Retinal pigment epithelial cell (primary cell): ENCODE measurements around the gene ERGIC2.

ENCODE experiments used
- DNase-seq: peaks from one replicate; pipeline ENCODE4 v3.0.0-alpha.2; 2010; ENCODE audit warnings: low read depth
- H3K4me3 ChIP-seq: 2 replicates; pipeline ENCODE4 v1.5.1; 2011; ENCODE audit warnings: mild to moderate bottlenecking, low read length, control low read depth, moderate library complexity
- TF ChIP-seq, protein P1 (sequence below): conservative IDR thresholded peaks from 2 replicates; pipeline ENCODE4 v1.5.1; 2011; ENCODE audit warnings: low read depth, low read length, control low read depth, inconsistent platforms

The ERGIC2 gene

DNA sequence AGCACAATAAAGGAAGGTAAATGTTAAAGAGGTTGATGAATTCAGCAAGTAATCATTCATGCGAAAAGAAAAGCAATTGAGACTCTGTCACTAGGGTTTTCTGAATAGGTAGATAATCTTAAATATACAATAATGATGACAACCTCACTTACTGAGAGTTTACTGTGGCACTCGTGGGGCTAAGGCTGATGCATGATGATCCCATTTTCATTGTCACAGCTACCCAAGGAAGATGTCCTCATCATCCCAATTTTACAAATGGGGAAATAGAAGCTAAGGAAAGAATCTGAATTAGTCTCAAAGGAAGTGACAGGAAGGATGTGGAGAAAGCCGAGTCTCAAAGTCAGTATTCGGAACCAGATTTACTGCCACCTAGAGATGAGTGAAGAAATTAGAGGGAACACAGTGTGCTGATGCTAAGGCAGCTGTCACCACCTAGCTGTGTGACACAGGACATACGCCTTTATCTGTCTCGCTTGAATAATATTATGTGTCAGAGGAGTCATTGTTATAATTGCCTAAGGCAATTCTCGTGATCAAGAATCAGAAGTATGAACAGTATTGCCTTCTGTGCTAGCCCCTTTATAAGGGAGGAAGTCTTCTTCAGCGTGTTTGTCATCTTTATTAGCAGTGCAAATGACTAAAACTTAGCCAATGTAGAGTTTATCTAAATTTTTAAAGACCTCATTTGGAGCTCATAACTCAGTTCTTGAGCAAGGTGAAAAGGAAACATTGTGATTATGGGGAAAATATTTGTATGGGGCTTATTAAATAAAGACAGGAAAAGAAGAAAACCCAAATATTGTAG, 63.2 kb downstream of the ERGIC2 start:
- TF ChIP-seq, protein P1, sequence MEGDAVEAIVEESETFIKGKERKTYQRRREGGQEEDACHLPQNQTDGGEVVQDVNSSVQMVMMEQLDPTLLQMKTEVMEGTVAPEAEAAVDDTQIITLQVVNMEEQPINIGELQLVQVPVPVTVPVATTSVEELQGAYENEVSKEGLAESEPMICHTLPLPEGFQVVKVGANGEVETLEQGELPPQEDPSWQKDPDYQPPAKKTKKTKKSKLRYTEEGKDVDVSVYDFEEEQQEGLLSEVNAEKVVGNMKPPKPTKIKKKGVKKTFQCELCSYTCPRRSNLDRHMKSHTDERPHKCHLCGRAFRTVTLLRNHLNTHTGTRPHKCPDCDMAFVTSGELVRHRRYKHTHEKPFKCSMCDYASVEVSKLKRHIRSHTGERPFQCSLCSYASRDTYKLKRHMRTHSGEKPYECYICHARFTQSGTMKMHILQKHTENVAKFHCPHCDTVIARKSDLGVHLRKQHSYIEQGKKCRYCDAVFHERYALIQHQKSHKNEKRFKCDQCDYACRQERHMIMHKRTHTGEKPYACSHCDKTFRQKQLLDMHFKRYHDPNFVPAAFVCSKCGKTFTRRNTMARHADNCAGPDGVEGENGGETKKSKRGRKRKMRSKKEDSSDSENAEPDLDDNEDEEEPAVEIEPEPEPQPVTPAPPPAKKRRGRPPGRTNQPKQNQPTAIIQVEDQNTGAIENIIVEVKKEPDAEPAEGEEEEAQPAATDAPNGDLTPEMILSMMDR = peak; percentile 54
- H3K4me3 ChIP-seq = no peak overlapping the region
- no peak for DNase-seq

DNA sequence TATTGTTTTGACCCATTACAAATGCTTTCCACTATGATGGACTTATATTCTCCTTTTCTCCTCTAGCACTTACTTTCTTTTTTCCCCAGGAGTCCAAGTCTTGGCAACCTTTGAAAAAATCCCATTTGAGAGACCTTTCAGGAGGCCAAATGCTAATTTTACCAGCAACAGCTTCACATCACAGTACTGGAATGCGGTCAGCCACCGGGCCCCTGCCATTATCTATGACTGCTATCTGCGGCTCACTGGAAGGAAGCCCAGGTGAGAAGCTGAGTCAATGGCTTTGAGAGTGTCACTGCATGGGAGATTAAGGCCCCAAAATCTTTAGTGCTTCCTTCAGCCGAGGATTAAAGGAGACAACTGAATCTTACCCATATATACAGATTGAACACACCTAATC, 64.2 kb downstream of the ERGIC2 start:
- TF ChIP-seq, protein P1 = no peak
- DNase-seq = no peak
- H3K4me3 ChIP-seq = no peak overlapping the region

DNA sequence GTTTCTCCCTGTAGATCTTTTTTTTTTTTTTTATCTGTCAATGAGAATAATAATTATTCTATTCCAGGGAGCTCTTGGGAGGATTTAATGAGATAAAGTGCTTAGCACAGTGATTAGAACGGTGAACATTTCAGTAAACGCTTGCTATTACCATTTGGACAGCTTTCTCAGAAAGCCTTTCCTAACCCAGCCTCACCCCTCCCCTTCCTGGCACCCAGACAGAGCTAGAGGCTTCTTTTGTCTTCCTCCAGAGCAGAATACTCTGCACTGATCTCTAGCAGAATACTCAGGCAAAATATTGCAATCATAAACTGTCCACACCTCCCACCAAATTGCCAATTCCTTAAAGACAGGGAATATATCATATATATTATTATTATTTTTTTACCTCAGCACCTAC, 66.6 kb downstream of the ERGIC2 start:
- TF ChIP-seq, protein P1 = no peak
- H3K4me3 ChIP-seq = no peak overlapping the region
- no peak for DNase-seq

DNA sequence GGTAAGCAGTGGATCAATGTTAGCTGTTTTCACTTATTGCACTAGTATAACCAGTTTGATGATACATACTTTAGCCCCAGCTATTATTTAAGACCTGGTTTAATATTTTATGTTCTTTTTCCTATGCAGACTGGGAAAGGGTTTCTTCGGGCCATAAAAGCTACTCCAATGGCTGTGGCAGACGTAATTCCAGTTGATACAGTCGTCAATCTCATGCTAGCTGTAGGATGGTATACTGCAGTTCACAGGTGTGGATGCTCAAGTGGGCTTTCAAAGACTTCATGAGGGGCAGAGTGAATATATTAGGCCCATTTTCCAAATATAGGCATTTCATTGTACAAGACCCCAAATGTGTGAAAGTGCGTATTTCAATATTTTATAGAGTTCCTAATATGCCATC, 70.1 kb downstream of the ERGIC2 start:
- no peak overlapping the region for H3K4me3 ChIP-seq
- DNase-seq = no peak
- TF ChIP-seq, protein P1 = no peak

DNA sequence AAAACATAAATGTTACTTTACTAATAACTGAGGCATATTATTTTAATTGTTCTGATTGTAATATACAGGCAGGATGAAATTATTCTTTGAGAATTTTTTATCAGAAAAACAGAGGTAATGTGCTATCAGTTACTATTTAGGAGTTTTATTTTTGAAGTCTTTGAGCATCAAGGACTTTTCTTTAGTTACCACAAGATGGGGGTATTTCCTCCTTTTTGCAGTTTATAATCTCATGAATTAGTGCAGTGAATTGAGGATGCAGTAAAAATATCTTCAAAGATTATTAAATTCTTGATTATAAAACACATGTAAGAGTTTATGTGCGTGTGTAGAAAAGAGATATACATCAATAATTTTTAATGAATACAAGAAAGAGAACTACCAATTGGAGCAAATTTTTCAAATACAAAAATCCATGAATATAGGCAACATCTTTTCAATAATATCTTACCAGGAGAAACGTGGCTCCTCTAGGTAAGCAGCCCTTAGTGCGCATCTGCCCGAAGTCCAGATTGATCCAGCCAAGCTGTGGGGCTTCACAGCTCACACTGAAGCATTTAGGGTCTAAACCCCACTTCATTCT, 71.6 kb downstream of the ERGIC2 start:
- no peak overlapping the region for H3K4me3 ChIP-seq
- TF ChIP-seq, protein P1 = peak; percentile 49
- DNase-seq = no peak

DNA sequence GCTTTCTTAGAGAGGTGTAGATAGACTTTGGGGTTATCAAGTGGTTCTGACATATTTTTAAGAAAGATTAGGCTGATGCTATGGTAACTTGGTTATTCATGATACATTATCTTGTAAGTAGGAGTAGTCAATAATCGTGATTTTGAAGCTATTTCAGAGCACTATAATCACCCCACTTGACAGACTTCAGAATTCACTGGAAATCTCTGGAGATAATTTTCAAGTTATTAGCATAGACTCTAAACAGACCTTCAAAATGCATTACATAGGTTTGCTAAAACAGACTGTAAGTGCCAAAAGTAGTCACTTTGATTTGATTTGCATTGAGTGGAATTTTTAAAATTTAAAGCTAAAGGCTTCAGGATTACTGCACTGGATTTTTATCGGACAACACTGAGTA, 74.3 kb downstream of the ERGIC2 start:
- TF ChIP-seq, protein P1 = no peak
- no peak overlapping the region for H3K4me3 ChIP-seq
- DNase-seq = no peak

DNA sequence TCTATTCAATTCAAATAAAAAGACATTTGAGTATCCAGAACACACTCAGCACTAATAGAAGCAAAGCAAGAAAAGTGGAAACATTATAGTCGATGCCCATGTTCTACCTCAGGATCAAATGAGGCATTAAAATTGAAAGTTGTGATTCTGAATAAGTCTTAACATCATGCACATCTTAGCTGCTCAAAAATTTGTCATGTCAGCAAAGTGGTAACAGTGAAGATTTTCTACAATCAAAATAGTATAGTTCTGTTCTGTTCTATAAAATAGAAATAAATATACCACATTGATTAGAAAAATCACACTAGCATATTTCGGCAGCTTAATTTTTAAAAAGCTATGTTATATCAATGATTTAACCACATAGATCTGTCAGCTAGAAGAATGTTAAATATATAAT, 74.7 kb downstream of the ERGIC2 start:
- DNase-seq = no peak
- TF ChIP-seq, protein P1 = no peak
- no peak overlapping the region for H3K4me3 ChIP-seq
